GM18870 (cell line): Measurements from ENCODE around the gene KRTAP4-12.
"Not testable (repeated sequence)": the region's sequence is repeated elsewhere in the genome, so short reads cannot be mapped to it uniquely, and the experiment has no call there.

ENCODE experiments used
- ATAC-seq: cut with Tn5 transposase; IDR thresholded peaks from one replicate; pipeline ENCODE4 v1.9.1; 2021; ENCODE audit warnings: moderate library complexity; ENCODE audit not compliant: unreplicated experiment

The KRTAP4-12 gene

GRCh38 chr17:41127371-41127770, 3.4 kb upstream of the KRTAP4-12 start:
- ATAC-seq = no peak

DNA sequence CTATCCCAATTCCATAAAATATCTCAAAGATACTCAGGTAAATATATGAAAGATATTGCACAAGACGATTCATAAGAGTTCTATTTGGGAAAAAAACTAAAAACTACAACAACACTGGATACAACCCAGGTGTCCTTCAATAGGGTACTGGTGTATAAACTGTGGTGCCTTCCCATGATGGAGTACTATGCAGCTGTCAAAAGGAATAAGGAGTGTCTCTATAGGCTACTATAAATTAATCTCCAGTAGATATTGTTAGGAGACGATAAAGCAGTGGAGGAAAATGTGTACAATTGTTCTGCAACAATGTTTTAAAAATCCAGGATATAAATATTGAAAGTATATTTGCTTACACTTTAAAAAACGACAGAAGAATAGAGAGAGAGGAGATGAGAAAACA, 2.4 kb upstream of the KRTAP4-12 start:
- no peak for ATAC-seq

DNA sequence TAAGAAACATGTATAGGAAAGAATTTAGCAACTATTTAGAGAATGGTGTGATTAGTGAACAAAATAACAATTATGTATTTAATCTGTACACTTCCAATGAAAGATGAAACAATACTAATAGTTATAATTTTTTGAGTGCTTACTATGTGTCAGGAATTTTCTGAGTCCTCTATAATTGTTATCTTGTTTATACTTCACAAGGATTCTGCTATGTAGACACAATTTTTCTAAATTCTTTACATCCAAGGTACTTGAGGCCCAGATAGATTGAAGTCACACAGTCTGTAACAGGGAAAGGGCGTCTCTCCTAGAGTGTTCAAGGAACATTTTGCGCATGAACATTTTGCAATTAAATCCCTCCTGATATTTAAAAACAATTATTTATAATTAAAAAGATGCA, 1.1 kb upstream of the KRTAP4-12 start:
- ATAC-seq = no peak

DNA sequence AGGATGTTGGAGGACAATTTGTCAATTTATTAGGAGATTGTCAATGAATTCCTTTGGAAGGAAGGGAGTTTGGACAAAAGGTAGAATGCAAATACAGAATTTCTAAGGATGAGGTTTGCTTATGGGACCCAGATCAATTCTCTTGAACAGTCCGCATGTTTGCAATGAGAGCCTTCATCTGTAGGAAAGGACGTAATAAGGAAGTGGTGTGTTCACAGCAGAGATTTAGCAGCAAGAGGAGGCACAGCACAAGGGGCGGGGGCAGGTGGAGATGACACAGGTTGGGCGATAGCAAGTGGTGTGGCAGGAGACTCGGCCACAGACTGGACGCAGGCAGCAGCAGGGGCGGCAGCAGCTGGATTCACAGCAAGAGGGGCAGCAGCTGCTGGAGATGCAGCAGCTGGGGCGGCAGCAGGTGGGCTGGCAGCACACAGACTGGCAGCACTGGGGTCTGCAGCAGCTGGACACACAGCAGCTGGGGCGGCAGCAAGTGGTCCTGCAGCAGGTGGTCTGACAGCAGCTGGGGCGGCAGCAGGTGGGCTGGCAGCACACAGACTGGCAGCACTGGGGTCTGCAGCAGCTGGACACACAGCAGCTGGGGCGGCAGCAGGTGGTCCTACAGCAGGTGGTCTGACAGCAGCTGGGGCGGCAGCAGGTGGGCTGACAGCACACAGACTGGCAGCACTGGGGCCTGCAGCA, 541 bp downstream of the KRTAP4-12 start:
- not testable (repeated sequence) for ATAC-seq

GRCh38 chr17:41121742-41122141, 2.2 kb downstream of the KRTAP4-12 start:
- no peak for ATAC-seq

GRCh38 chr17:41119696-41120690, 4.0 kb downstream of the KRTAP4-12 start:
- ATAC-seq = not testable (repeated sequence)

GRCh38 chr17:41118721-41119120, 5.3 kb downstream of the KRTAP4-12 start:
- ATAC-seq = no peak

DNA sequence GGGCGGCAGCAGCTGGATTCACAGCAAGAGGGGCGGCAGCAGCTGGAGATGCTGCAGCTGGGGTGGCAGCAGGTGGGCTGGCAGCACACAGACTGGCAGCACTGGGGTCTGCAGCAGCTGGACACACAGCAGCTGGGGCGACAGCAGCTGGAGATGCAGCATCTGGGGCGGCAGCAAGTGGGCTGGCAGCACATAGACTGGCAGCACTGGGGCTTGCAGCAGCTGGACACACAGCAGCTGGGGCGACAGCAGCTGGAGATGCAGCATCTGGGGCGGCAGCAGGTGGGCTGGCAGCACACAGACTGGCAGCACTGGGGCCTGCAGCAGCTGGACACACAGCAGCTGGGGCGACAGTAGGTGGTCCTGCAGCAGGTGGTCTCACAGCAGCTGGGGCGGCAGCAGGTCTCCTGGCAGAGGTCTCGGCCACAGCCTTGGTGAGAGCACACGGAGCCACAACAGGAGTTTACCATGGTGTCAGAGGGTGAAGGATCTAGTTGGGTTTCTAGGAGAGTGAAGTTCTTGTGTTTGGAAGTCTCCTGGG, 6.1 kb downstream of the KRTAP4-12 start, which contains the start of gene KRTAP4-11:
Gene KRTAP4-11, minus strand, starts transcription at position 528 of the 541 bp plus-strand sequence. Its CDS starts 58 bp downstream, at position 470.
- not testable (repeated sequence) for ATAC-seq

GRCh38 chr17:41116297-41116696, 7.7 kb downstream of the KRTAP4-12 start:
- no peak for ATAC-seq

- ATAC-seq = no peak
Observed at GRCh38 chr17:41111151-41111885, 12.7 kb downstream of the KRTAP4-12 start.

GRCh38 chr17:41108728-41109386, 15.1 kb downstream of the KRTAP4-12 start:
- ATAC-seq = not testable (repeated sequence)

DNA sequence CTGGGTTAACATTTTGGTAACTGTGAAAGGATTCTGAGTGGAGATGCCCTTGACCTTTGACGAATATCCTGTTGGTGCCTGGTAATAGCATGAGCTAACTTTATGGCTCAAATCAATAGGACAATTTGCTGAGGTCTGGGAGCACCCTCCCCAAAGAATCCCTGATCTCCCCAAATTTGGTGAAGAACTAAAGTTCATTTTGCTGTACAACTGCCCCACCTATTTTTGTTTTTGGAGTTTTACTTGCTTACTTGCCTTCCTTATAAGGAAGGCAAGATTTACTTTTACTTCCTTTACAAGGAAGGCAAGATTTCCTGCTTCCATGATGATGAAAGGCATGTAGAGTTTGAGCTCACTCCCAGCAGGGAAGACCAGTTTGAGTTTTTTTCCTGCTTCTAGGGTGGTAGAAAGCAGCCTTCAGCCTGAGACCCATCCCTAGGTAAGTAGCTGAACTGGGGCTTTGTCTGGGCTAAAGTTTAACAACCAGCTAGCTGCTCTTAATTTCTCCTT, 16.0 kb downstream of the KRTAP4-12 start:
- no peak for ATAC-seq

- not testable (repeated sequence) for ATAC-seq
Observed at GRCh38 chr17:41105347-41105746, 18.6 kb downstream of the KRTAP4-12 start, which contains the start of gene KRTAP4-9. Gene KRTAP4-9, plus strand, starts transcription at chr17:41105389. Its CDS starts 0 bp downstream, at chr17:41105389.

- ATAC-seq = not testable (repeated sequence)
Observed at GRCh38 chr17:41104386-41105038, 19.5 kb downstream of the KRTAP4-12 start.

GRCh38 chr17:41103896-41104295, 20.1 kb downstream of the KRTAP4-12 start:
- no peak for ATAC-seq

DNA sequence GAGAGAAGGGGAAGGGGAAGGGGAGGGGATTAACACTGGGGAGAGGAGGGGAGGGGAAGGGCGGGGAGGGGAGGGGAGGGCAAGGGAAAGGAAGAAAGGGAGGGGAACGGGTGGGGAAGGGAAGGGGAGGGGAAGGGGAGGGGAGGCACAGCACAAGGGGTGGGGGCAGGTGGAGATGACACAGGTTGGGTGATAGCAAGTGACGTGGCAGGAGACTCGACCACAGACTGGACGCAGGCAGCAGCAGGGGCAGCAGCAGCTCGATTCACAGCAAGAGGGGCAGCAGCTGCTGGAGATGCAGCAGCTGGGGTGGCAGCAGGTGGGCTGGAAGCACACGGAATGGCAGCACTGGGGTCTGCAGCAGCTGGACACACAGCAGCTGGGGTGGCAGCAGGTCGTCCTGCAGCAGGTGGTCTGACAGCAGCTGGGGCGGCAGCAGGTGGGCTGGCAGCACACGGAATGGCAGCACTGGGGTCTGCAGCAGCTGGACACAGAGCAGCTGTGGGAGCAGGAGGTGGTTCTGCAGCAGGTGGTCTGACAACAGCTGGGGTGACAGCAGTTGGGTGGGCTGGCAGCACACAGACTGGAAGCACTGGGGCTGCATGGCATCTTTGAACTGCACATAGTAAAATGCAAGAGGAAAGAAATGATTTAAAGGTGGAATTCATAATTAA, 22.3 kb downstream of the KRTAP4-12 start, which contains the start of gene KRTAP4-16:
Gene KRTAP4-16, minus strand, starts transcription at position 624 of the 674 bp plus-strand sequence. Its CDS starts 0 bp downstream, at position 624.
- no peak for ATAC-seq

DNA sequence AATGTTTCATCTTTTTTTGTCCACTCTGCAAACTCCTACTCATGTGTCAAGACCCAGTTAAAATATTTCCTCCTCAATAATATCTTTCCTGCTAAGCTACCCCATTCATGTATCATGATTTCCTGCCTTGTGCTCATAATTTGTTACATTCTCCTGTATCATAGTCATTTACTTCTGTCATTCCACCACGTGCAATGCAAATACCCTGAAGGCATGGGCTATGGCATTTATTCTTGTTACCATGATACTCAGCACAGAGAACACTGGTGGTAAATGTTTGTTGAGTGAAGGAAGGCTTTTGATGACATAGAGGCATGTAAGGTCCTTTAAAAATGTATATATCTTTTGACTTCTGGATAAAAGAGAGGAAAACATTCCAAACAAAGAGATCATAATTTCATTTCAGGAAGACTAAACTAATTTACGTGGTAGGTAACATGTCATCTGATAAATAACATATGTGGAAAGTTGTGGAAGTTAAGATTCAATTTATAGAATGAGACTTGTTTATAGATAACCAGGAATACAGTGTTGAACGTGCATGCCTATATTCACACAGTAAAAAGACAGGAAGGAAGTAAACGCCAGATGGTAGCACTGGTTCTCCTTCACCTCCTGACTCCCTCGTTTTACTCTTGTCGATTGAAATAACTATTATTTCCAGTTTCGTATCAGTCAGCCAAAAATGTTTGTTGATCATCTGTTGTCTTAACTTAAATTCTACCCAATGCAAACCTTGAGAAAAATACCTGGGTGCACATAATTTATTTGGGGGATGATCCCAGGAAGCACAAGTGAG, 24.1 kb downstream of the KRTAP4-12 start:
- ATAC-seq = not testable (repeated sequence)

DNA sequence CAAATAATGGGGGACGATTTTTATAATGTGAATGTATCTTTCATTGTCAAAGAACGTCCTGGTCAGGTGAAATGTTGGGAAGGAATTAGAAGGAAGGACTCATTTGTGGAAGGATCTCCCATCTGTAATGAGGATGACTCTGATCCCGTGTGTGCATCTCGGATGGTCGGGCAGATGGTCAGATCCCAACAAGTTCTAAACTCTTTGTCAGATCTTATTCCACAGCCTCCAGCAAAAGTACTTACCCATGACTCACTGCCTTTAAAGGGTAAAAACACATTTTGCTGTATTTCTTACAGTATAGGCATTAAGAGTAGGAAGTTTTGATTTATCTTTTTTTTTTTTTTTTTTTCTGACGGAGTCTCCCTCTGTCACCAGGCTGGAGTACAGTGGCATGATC, 25.5 kb downstream of the KRTAP4-12 start:
- ATAC-seq = no peak
